GM10266 (cell line): ENCODE results near the gene ARHGEF37.

Experiments
- DNase-seq: peaks from one replicate; pipeline ENCODE4 v3.0.0; 2012; ENCODE audit errors: extremely low spot score
- CTCF ChIP-seq: IDR thresholded peaks from 2 replicates; pipeline ENCODE4 v1.5.1; 2012; ENCODE audit warnings: mild to moderate bottlenecking, low read depth; ENCODE audit not compliant: control insufficient read depth, insufficient read depth; ENCODE audit errors: missing control alignments

The ARHGEF37 gene

GRCh38 chr5:149656576-149657182 is 75.4 kb downstream of the ARHGEF37 start:
- TF ChIP-seq CTCF: peak; percentile 71
- DNase-seq: no peak

GRCh38 chr5:149657324-149657723 is 76.0 kb downstream of the ARHGEF37 start:
- no peak for TF ChIP-seq CTCF

GRCh38 chr5:149658299-149658698 is 77.0 kb downstream of the ARHGEF37 start:
- no peak for DNase-seq
- TF ChIP-seq CTCF: no peak

More at GRCh38 chr5:149657324-149657723, 76.0 kb downstream of the ARHGEF37 start:
- no peak for DNase-seq

- no peak for DNase-seq
- no peak for TF ChIP-seq CTCF
Observed at GRCh38 chr5:149664083-149664482, 82.8 kb downstream of the ARHGEF37 start.

- no peak for DNase-seq
- TF ChIP-seq CTCF: no peak
Observed at GRCh38 chr5:149664666-149665415, 83.5 kb downstream of the ARHGEF37 start.

- no peak for TF ChIP-seq CTCF
- DNase-seq: no peak
Observed at GRCh38 chr5:149665416-149666175, 84.3 kb downstream of the ARHGEF37 start.
